NB4 (cell line): ENCODE data around the gene TFPI.

Experiments used
- POLR2A ChIP-seq: IDR thresholded peaks from 2 replicates; pipeline ENCODE4 v1.6.1; 2011; ENCODE audit warnings: mild to moderate bottlenecking; ENCODE audit not compliant: insufficient read length; ENCODE audit errors: extremely low read depth
- TF ChIP-seq, protein P1 (sequence below): IDR thresholded peaks from one replicate; pipeline ENCODE4 v1.5.1; 2012; ENCODE audit warnings: low read depth, low read length

DNA sequence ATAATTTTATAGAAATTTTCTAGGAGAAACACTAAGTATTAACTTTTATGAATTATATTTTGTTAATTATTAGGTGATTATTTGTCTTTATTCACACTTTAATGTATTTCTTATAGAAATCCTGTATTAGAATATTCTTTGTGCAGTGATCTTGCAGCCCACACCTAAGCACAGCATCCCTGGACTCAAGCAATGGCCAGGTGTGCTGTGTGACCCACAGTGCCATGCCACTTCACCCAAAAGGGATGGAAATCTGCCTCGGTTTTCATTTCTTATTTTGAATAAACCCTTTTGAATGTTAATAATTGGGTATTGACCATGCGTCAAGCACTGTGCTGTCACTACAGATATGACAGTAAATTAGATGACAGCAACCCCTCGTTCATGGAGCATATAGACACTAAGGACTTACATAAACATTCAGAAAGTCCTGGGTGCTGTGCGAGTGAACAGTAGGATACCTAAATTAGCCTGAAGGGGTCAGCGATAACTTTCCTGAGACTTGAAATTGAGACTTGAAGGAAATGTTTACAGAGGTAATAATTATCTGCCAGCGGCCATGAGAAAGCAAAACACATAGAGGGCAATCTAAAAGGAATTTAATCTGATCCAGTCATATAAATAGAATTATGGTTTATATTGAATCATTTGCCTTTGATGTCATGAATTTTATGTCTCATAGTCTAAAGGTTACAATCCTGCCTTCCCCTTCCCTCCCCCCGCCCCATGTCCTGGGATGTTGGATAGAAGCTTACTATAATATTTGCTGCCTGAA is 53.5 kb downstream of the TFPI start:
- TF ChIP-seq, protein P1, sequence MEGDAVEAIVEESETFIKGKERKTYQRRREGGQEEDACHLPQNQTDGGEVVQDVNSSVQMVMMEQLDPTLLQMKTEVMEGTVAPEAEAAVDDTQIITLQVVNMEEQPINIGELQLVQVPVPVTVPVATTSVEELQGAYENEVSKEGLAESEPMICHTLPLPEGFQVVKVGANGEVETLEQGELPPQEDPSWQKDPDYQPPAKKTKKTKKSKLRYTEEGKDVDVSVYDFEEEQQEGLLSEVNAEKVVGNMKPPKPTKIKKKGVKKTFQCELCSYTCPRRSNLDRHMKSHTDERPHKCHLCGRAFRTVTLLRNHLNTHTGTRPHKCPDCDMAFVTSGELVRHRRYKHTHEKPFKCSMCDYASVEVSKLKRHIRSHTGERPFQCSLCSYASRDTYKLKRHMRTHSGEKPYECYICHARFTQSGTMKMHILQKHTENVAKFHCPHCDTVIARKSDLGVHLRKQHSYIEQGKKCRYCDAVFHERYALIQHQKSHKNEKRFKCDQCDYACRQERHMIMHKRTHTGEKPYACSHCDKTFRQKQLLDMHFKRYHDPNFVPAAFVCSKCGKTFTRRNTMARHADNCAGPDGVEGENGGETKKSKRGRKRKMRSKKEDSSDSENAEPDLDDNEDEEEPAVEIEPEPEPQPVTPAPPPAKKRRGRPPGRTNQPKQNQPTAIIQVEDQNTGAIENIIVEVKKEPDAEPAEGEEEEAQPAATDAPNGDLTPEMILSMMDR, result peak; percentile 13
- TF ChIP-seq POLR2A, result no peak
